Measurements from ENCODE around the gene HELZ2.

DNA sequence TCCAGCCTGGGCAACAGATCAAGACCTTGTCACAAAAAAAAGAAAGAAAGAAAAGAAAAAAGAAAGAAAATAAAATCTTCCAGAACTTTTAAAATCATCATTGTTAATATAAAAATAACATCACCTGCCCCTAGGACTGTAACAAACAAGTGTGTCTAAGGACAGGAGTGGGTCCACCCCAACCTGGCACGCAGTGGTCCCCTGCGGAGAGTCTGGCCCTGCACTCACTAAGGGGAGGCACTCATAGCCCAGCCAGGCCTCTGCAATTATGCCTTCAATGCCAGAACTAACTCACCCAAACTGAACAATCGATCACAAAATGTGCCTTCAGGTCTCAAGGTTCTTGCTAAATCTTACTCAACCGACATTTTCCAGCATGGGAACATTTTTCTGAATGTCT, 48.1 kb upstream of the HELZ2 start:
- TF ChIP-seq, protein P1, sequence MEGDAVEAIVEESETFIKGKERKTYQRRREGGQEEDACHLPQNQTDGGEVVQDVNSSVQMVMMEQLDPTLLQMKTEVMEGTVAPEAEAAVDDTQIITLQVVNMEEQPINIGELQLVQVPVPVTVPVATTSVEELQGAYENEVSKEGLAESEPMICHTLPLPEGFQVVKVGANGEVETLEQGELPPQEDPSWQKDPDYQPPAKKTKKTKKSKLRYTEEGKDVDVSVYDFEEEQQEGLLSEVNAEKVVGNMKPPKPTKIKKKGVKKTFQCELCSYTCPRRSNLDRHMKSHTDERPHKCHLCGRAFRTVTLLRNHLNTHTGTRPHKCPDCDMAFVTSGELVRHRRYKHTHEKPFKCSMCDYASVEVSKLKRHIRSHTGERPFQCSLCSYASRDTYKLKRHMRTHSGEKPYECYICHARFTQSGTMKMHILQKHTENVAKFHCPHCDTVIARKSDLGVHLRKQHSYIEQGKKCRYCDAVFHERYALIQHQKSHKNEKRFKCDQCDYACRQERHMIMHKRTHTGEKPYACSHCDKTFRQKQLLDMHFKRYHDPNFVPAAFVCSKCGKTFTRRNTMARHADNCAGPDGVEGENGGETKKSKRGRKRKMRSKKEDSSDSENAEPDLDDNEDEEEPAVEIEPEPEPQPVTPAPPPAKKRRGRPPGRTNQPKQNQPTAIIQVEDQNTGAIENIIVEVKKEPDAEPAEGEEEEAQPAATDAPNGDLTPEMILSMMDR (conservative IDR thresholded peaks at IDR 0.05; ENCODE audit: low read depth, low read length): no peak
- TF ChIP-seq POLR2A (IDR thresholded peaks at IDR 0.05; ENCODE audit: low read depth, low read length) (no peak), SMC3 (IDR thresholded peaks at IDR 0.05; ENCODE audit: low read depth, low read length) (no peak), BHLHE40 (IDR thresholded peaks at IDR 0.05; ENCODE audit: low read depth, low read length) (no peak)
- TF ChIP-seq, protein P2, sequence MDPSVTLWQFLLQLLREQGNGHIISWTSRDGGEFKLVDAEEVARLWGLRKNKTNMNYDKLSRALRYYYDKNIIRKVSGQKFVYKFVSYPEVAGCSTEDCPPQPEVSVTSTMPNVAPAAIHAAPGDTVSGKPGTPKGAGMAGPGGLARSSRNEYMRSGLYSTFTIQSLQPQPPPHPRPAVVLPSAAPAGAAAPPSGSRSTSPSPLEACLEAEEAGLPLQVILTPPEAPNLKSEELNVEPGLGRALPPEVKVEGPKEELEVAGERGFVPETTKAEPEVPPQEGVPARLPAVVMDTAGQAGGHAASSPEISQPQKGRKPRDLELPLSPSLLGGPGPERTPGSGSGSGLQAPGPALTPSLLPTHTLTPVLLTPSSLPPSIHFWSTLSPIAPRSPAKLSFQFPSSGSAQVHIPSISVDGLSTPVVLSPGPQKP (IDR thresholded peaks at IDR 0.05; ENCODE audit: borderline replicate concordance, low read depth, low read length): no peak
